Myocyte (in vitro differentiated cells): ENCODE measurements around the gene TTLL10. TPM values are rescaled to one million over a fixed set of nuclear protein-coding genes. Genes with fewer than 3 reads are reported as not detected.

Experiments used
- DNase-seq: peaks from one replicate; pipeline ENCODE4 v3.0.0-alpha.2; 2012; ENCODE audit warnings: low read depth
- total RNA-seq: library from RNA; depleted of rRNA; stranded (reverse); fragments of >200 nt; gene quantifications from 2 replicates; pipeline ENCODE4 v1.2.3, GENCODE V29; 2014

Gene TTLL10
- total RNA-seq, 1 donor from 2014 or later, result not detected

- DNase-seq, result no peak
Observed at GRCh38 chr1:1204998-1205768, 31.5 kb downstream of the TTLL10 start.

- no peak for DNase-seq
Observed at GRCh38 chr1:1205769-1206375, 32.2 kb downstream of the TTLL10 start.

GRCh38 chr1:1206376-1206965 lies 32.8 kb downstream of the TTLL10 start, which contains the start of gene TNFRSF18:
Gene TNFRSF18 (minus strand): TSS chr1:1206592. CDS start chr1:1206571, 21 bp downstream.
- DNase-seq, result no peak

- no peak for DNase-seq
Observed at GRCh38 chr1:1206966-1207531, 33.4 kb downstream of the TTLL10 start.

- no peak for DNase-seq
Observed at GRCh38 chr1:1207571-1207892, 33.9 kb downstream of the TTLL10 start.

- no peak for DNase-seq
Observed at GRCh38 chr1:1208713-1209433, 35.2 kb downstream of the TTLL10 start.

GRCh38 chr1:1210726-1211540 lies 37.3 kb downstream of the TTLL10 start:
- no peak for DNase-seq

- DNase-seq, result no peak
Observed at GRCh38 chr1:1211541-1212441, 38.1 kb downstream of the TTLL10 start.

GRCh38 chr1:1212780-1213344 lies 39.2 kb downstream of the TTLL10 start:
- DNase-seq, result peak; percentile 68

- no peak for DNase-seq
Observed at GRCh38 chr1:1213345-1214265, 39.9 kb downstream of the TTLL10 start, which contains the start of gene TNFRSF4. Gene TNFRSF4 (minus strand): TSS chr1:1214153. CDS start chr1:1214127, 26 bp downstream.

- DNase-seq, result no peak
Observed at GRCh38 chr1:1215080-1215676, 41.5 kb downstream of the TTLL10 start.

- no peak for DNase-seq
Observed at GRCh38 chr1:1215881-1216605, 42.4 kb downstream of the TTLL10 start.

GRCh38 chr1:1216770-1217620 lies 43.3 kb downstream of the TTLL10 start:
- no peak for DNase-seq

GRCh38 chr1:1217621-1218523 lies 44.2 kb downstream of the TTLL10 start:
- DNase-seq, result no peak
